Measurements from ENCODE around the gene PEX7.

- TF ChIP-seq CTCF (conservative IDR thresholded peaks at IDR 0.05 in 1 of 2, IDR thresholded peaks at IDR 0.05 in 1 of 2; ENCODE audit: low read depth in 1 of 2, low read length in 2 of 2) (no peak), EZH2 (IDR thresholded peaks at IDR 0.05; ENCODE audit: low read length, missing control alignments) (no peak)
Observed at GRCh38 chr6:136795996-136796395, 26.4 kb upstream of the PEX7 start.

Measured in fibroblast of lung (primary cell).